H9 (cell line): Measurements from ENCODE around the gene AMIGO1. TPM values are rescaled to one million over a fixed set of nuclear protein-coding genes. Genes with fewer than 3 reads are reported as not detected.

Source experiments
- DNase-seq: peaks from one replicate; pipeline ENCODE4 v3.0.0-alpha.2; 2017
- H2AFZ ChIP-seq: one replicate; pipeline ENCODE4 v1.6.1; 2013; ENCODE audit warnings: mild to moderate bottlenecking, low read length, control low read depth, moderate library complexity
- H2AK5ac ChIP-seq: 2 replicates; pipeline ENCODE4 v1.6.1; 2013; ENCODE audit warnings: low read length, control low read depth, mixed read lengths; ENCODE audit not compliant: insufficient read length
- H2BK120ac ChIP-seq: one replicate; pipeline ENCODE4 v1.6.1; 2013; ENCODE audit warnings: low read depth, mild to moderate bottlenecking, low read length, control low read depth, inconsistent platforms; ENCODE audit not compliant: poor library complexity, severe bottlenecking
- H2BK12ac ChIP-seq: 2 replicates; pipeline ENCODE4 v1.6.1; 2013; ENCODE audit warnings: low read length, control low read depth, mixed read lengths, low read depth; ENCODE audit not compliant: insufficient read length
- H2BK15ac ChIP-seq: 2 replicates; pipeline ENCODE4 v1.6.1; 2013; ENCODE audit warnings: low read depth, low read length, control low read depth
- H2BK20ac ChIP-seq: one replicate; pipeline ENCODE4 v1.6.1; 2013; ENCODE audit warnings: low read depth, mild to moderate bottlenecking, low read length, control low read depth, inconsistent platforms; ENCODE audit not compliant: poor library complexity, severe bottlenecking
- H2BK5ac ChIP-seq: 2 replicates; pipeline ENCODE4 v1.6.1; 2013; ENCODE audit warnings: low read length, control low read depth, mixed read lengths; ENCODE audit not compliant: insufficient read length
- H3K14ac ChIP-seq: 2 replicates; pipeline ENCODE4 v1.6.1; 2013; ENCODE audit warnings: low read length, control low read depth; ENCODE audit not compliant: insufficient read depth
- H3K18ac ChIP-seq: 2 replicates; pipeline ENCODE4 v1.6.1; 2013; ENCODE audit warnings: low read depth, mild to moderate bottlenecking, mixed read lengths, low read length, control low read depth; ENCODE audit not compliant: insufficient read length
- H3K23ac ChIP-seq: 2 replicates; pipeline ENCODE4 v1.6.1; 2013; ENCODE audit warnings: low read length, control low read depth, mixed read lengths, low read depth; ENCODE audit not compliant: insufficient read length
- H3K23me2 ChIP-seq: 2 replicates; pipeline ENCODE4 v1.6.1; 2013; ENCODE audit warnings: low read depth, mild to moderate bottlenecking, mixed read lengths, low read length, control low read depth; ENCODE audit not compliant: insufficient read length, poor library complexity, severe bottlenecking
- H3K27ac ChIP-seq: 2 replicates; pipeline ENCODE4 v1.5.1; 2013; ENCODE audit warnings: low read length, control low read depth, mixed read lengths, low read depth; ENCODE audit not compliant: insufficient read length
- H3K27me3 ChIP-seq: 2 replicates; pipeline ENCODE4 v1.6.1; 2013; ENCODE audit warnings: low read length, control low read depth, inconsistent platforms; ENCODE audit not compliant: insufficient read depth
- H3K4ac ChIP-seq: 2 replicates; pipeline ENCODE4 v1.6.1; 2013; ENCODE audit warnings: low read depth, mild to moderate bottlenecking, control low read depth, inconsistent platforms, low read length, moderate library complexity
- H3K4me1 ChIP-seq: 2 replicates; pipeline ENCODE4 v1.6.1; 2013; ENCODE audit warnings: low read length, control low read depth, inconsistent platforms; ENCODE audit not compliant: insufficient read depth
- H3K4me2 ChIP-seq: 2 replicates; pipeline ENCODE4 v1.6.1; 2013; ENCODE audit warnings: low read length, control low read depth, mixed read lengths; ENCODE audit not compliant: insufficient read length, insufficient read depth
- H3K56ac ChIP-seq: 2 replicates; pipeline ENCODE4 v1.6.1; 2013; ENCODE audit warnings: low read depth, mild to moderate bottlenecking, mixed read lengths, low read length, control low read depth; ENCODE audit not compliant: insufficient read length
- H3K79me1 ChIP-seq: 2 replicates; pipeline ENCODE4 v1.6.1; 2013; ENCODE audit warnings: low read depth, mild to moderate bottlenecking, moderate library complexity, low read length, control low read depth, inconsistent platforms; ENCODE audit not compliant: insufficient read depth, poor library complexity, severe bottlenecking
- H3K79me2 ChIP-seq: 2 replicates; pipeline ENCODE4 v1.6.1; 2013; ENCODE audit warnings: low read length, control low read depth, inconsistent platforms; ENCODE audit not compliant: insufficient read depth
- H3K9ac ChIP-seq: 2 replicates; pipeline ENCODE4 v1.6.1; 2013; ENCODE audit warnings: low read length, control low read depth, mixed read lengths; ENCODE audit not compliant: insufficient read length; ENCODE audit errors: extremely low read depth
- H3K9me3 ChIP-seq: one replicate; pipeline ENCODE4 v1.6.1; 2013; ENCODE audit warnings: low read depth, low read length, inconsistent platforms; ENCODE audit not compliant: control insufficient read depth
- H3T11ph ChIP-seq: one replicate; pipeline ENCODE4 v1.6.1; 2013; ENCODE audit warnings: mild to moderate bottlenecking, low read length, control low read depth, inconsistent platforms
- H4K20me1 ChIP-seq: one replicate; pipeline ENCODE4 v1.6.1; 2013; ENCODE audit not compliant: control insufficient read depth, insufficient read length, insufficient read depth
- H4K5ac ChIP-seq: 2 replicates; pipeline ENCODE4 v1.6.1; 2013; ENCODE audit warnings: low read depth, mild to moderate bottlenecking, mixed read lengths, low read length, control low read depth; ENCODE audit not compliant: insufficient read length
- H4K8ac ChIP-seq: replicated peaks from 2 replicates; pipeline ENCODE4 v1.6.1; 2013; ENCODE audit warnings: low read length, control low read depth, mixed read lengths, low read depth; ENCODE audit not compliant: insufficient read length
- H4K91ac ChIP-seq: 2 replicates; pipeline ENCODE4 v1.6.1; 2013; ENCODE audit warnings: low read depth, mild to moderate bottlenecking, moderate library complexity, mixed read lengths, low read length, control low read depth; ENCODE audit not compliant: insufficient read length
- H3K27ac Mint-ChIP-seq, 3 experiments: 2 replicates in 2 of 3; 3 replicates in 1 of 3; pipeline ENCODE4 v1.8.0; 2020 to 2021; ENCODE audit warnings: mixed read lengths in 3 of 3, mild to moderate bottlenecking in 1 of 3, moderate library complexity in 1 of 3
- H3K27me3 Mint-ChIP-seq: 2 replicates; pipeline ENCODE4 v1.8.0; 2021; ENCODE audit warnings: low read depth, mild to moderate bottlenecking, moderate library complexity, mixed read lengths
- H3K36me3 Mint-ChIP-seq, 3 experiments: 2 replicates in 2 of 3; 3 replicates in 1 of 3; pipeline ENCODE4 v1.8.0; 2020 to 2021; ENCODE audit warnings: low read depth in 3 of 3, mixed read lengths in 3 of 3; ENCODE audit not compliant: insufficient read depth in 1 of 3
- H3K4me1 Mint-ChIP-seq, 2 experiments: 2 replicates each; pipeline ENCODE4 v1.8.0; 2020; ENCODE audit warnings: mixed read lengths in 2 of 2
- H3K4me3 Mint-ChIP-seq, 2 experiments: 2 replicates in 1 of 2; 3 replicates in 1 of 2; pipeline ENCODE4 v1.8.0; 2020 to 2021; ENCODE audit warnings: mild to moderate bottlenecking in 2 of 2, mixed read lengths in 2 of 2, moderate library complexity in 1 of 2
- H3K9me3 Mint-ChIP-seq, 2 experiments: 2 replicates in 1 of 2; 3 replicates in 1 of 2; pipeline ENCODE4 v1.8.0; 2020; ENCODE audit warnings: mild to moderate bottlenecking in 2 of 2, mixed read lengths in 2 of 2, moderate library complexity in 1 of 2
- WGBS: extraction: QIAGEN DNeasy Blood & Tissue Kit; methylation state at CpG from one replicate; pipeline ENCODE4 v1.1.7; 2013; ENCODE audit warnings: missing lambda C conversion rate, low lambda C conversion rate, mixed read lengths; ENCODE audit not compliant: insufficient read length; ENCODE audit errors: extremely low coverage; 5-methylcytosine and 5-hydroxymethylcytosine counted together
- total RNA-seq: library from RNA; stranded (reverse); gene quantifications from 2 replicates; pipeline ENCODE4 v1.2.1, GENCODE V29; 2021
- TF ChIP-seq, protein P1 (sequence below): fragments of 200-600 bp; sonication (generic); conservative IDR thresholded peaks from 3 replicates; pipeline ENCODE4 v1.8.0; 2021; ENCODE audit warnings: antibody characterized with exemption, mild to moderate bottlenecking

The AMIGO1 gene
- total RNA-seq, 1 experiment from 2014 or later: 4.1 TPM

DNA sequence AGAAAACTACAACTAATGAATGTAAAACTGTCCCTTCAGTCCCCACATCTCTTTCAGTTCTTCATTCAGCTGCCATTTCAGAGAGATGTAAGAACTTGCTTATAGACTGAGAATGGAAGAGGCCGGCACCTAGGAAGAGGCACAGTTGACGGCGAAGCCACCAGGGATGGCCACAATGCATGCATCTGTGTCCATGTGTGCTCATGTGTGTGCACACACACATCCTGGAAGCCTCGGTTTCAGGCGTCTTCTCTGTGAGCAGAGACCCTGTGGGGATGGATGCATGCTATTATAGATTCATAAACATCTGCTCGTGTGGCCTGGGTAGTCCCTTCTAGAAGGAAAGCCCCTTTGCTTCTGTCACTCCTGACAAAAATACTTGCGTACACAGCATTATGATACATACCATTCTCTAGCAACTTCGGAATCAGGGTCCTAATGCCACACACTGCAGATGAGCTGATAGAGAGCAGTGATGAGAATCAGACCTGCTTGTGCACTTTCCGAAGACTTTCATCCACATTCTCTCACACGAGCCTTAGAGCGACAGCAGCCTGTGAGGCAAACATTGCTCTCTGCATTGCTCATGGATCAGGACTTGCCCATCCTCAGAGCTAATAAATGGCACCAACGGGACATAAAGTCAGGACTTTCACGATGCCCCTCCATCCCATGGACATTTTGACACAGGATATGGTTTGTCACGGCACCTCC, 17.7 kb upstream of the AMIGO1 start:
- Histone ChIP-seq H2AFZ (no peak overlapping the region), H2BK12ac (no peak overlapping the region), H4K8ac (no peak overlapping the region), H3K4ac (no peak overlapping the region), H2BK120ac (no peak overlapping the region), H3K79me1 (no peaks in the 10 kb centered on the region), H3K27me3 (no peaks in the 10 kb centered on the region), H3K23ac (no peak overlapping the region), H3K4me1 (no peaks in the 10 kb centered on the region), H3K27ac (no peak overlapping the region), H3K14ac (no peak overlapping the region), H3K9ac (no peak overlapping the region), H2BK15ac (no peak overlapping the region), H3K56ac (no peak overlapping the region), H2BK5ac (no peak overlapping the region), H3K23me2 (peaks cover 2% of the 10 kb centered on the region), H2AK5ac (no peak overlapping the region), H4K5ac (no peak overlapping the region), H3K9me3 (no peaks in the 10 kb centered on the region), H3T11ph (no peak overlapping the region), H2BK20ac (no peak overlapping the region), H4K91ac (no peak overlapping the region), H3K79me2 (no peaks in the 10 kb centered on the region), H3K4me2 (no peak overlapping the region), H4K20me1 (no peaks in the 10 kb centered on the region), H3K18ac (no peak overlapping the region)
- TF ChIP-seq, protein P1, sequence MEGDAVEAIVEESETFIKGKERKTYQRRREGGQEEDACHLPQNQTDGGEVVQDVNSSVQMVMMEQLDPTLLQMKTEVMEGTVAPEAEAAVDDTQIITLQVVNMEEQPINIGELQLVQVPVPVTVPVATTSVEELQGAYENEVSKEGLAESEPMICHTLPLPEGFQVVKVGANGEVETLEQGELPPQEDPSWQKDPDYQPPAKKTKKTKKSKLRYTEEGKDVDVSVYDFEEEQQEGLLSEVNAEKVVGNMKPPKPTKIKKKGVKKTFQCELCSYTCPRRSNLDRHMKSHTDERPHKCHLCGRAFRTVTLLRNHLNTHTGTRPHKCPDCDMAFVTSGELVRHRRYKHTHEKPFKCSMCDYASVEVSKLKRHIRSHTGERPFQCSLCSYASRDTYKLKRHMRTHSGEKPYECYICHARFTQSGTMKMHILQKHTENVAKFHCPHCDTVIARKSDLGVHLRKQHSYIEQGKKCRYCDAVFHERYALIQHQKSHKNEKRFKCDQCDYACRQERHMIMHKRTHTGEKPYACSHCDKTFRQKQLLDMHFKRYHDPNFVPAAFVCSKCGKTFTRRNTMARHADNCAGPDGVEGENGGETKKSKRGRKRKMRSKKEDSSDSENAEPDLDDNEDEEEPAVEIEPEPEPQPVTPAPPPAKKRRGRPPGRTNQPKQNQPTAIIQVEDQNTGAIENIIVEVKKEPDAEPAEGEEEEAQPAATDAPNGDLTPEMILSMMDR: no peak
- WGBS: no CpG with 5 or more reads among the region's 14 CpGs
- no peaks in the 10 kb centered on the region; a peak in 1 of 5 replicates for H3K9me3 Mint-ChIP-seq
- no peak for DNase-seq
- peaks cover 25% of the 10 kb centered on the region for H3K27me3 Mint-ChIP-seq
- no peak overlapping the region; a peak in 1 of 7 replicates for H3K27ac Mint-ChIP-seq
- H3K36me3 Mint-ChIP-seq: no peaks in the 10 kb centered on the region
- H3K4me3 Mint-ChIP-seq: no peak overlapping the region
- 0 out of 4 replicates have a peak, but pooled peaks cover 0 to 4% of the 10 kb centered on the region in 2 experiments for H3K4me1 Mint-ChIP-seq
